Daoy (cell line): ENCODE data around the gene NAGLU. TPM values are rescaled to one million over a fixed set of nuclear protein-coding genes. Genes with fewer than 3 reads are reported as not detected.

Source experiments
- total RNA-seq: library from RNA; depleted of rRNA; stranded (reverse); fragments of >200 nt; shearing (Covaris generic); gene quantifications from 2 replicates; pipeline ENCODE4 v1.2.3, GENCODE V29; 2014; rRNA removed

Gene NAGLU
- total RNA-seq, 1 experiment from 2014 or later = 14.2 TPM

Other genes with a start within 250 kb of the NAGLU start
- gene STAT5A, start 247.7 kb upstream of the NAGLU start, total RNA-seq = 11.9 and 18.7 TPM in 2 replicates
- gene STAT3, start 147.8 kb upstream of the NAGLU start, total RNA-seq = 24.9 and 28.6 TPM in 2 replicates
- gene CAVIN1, start 113.0 kb upstream of the NAGLU start, total RNA-seq = 192 and 215 TPM in 2 replicates
- gene ATP6V0A1, start 77.4 kb upstream of the NAGLU start, total RNA-seq = 12.6 and 16.6 TPM in 2 replicates
- gene HSD17B1, start 16.7 kb downstream of the NAGLU start, total RNA-seq = under 0.01 and 0.09 TPM in 2 replicates
- 18.6 and 19.6 TPM in 2 replicates for gene COASY, start 25.9 kb downstream of the NAGLU start, total RNA-seq
- gene MLX, start 30.9 kb downstream of the NAGLU start, total RNA-seq = 8.5 and 16.2 TPM in 2 replicates
- 17.4 and 32.3 TPM in 2 replicates for gene PSMC3IP, start 41.5 kb downstream of the NAGLU start, total RNA-seq
- 16.3 and 22.1 TPM in 2 replicates for gene RETREG3, start 73.1 kb downstream of the NAGLU start, total RNA-seq
- 36.9 and 54.3 TPM in 2 replicates for gene TUBG1, start 73.4 kb downstream of the NAGLU start, total RNA-seq
- 5.8 and 9.0 TPM in 2 replicates for gene TUBG2, start 123.0 kb downstream of the NAGLU start, total RNA-seq
- 2.5 and 8.9 TPM in 2 replicates for gene PLEKHH3, start 140.8 kb downstream of the NAGLU start, total RNA-seq
- 0.29 TPM in 1 of 2 replicates, not detected in the other for gene CCR10, start 145.6 kb downstream of the NAGLU start, total RNA-seq
- gene CNTNAP1, start 146.3 kb downstream of the NAGLU start, total RNA-seq = 2.1 and 7.4 TPM in 2 replicates
- 5.1 and 6.8 TPM in 2 replicates for gene EZH1, start 208.8 kb downstream of the NAGLU start, total RNA-seq
- 2.7 TPM in 1 of 2 replicates, not detected in the other for gene RAMP2, start 225.0 kb downstream of the NAGLU start, total RNA-seq
- 60.7 and 69.9 TPM in 2 replicates for gene VPS25, start 237.2 kb downstream of the NAGLU start, total RNA-seq
- 1.7 and 2.1 TPM in 2 replicates for gene WNK4, start 244.4 kb downstream of the NAGLU start, total RNA-seq